Panc1 (cell line): ENCODE data around the gene SLC29A1. TPM values are rescaled to one million over a fixed set of nuclear protein-coding genes. Genes with fewer than 3 reads are reported as not detected.

Experiments
- ATAC-seq: fragments of 200-7000 bp; cut with Tn5 transposase; 2 replicates; pipeline ENCODE4 v1.9.1; 2020; ENCODE audit warnings: mild to moderate bottlenecking, moderate library complexity
- BruUV-seq: library from RNA; stranded (reverse); fragments of 400-500 nt; replicated peaks from 2 replicates; lab custom pipeline; 2021; lab: Mats Ljungman, UMichigan
- CTCF ChIA-PET: fragments of 300-600 bp; sonication (Branson Sonifier 250); formaldehyde crosslinking; loops from one replicate; lab custom pipeline; 2022; ENCODE audit warnings: antibody characterized with exemption; lab: Charles Lee
- POLR2A ChIA-PET: fragments of 300-600 bp; sonication (Branson Sonifier 250); formaldehyde crosslinking; loops from one replicate; lab custom pipeline; 2022; ENCODE audit warnings: antibody characterized with exemption; lab: Charles Lee
- DNase-seq: peaks from one replicate; pipeline ENCODE4 v3.0.0-alpha.2; 2010; ENCODE audit warnings: low read depth, low spot score
- H3K27ac ChIP-seq: 2 replicates; pipeline ENCODE4 v1.5.1; 2011; ENCODE audit warnings: mild to moderate bottlenecking, low read length, inconsistent platforms
- H3K27me3 ChIP-seq: fragments of 200-500 bp; sonication (Bioruptor generic); 2 replicates; pipeline ENCODE4 v1.6.0; 2014; ENCODE audit warnings: low read length, inconsistent platforms; ENCODE audit not compliant: control insufficient read depth, insufficient read depth
- H3K36me3 ChIP-seq: fragments of 200-500 bp; sonication (Bioruptor generic); 2 replicates; pipeline ENCODE4 v1.5.1; 2014; ENCODE audit warnings: inconsistent platforms, mild to moderate bottlenecking, low read length, moderate library complexity; ENCODE audit not compliant: control insufficient read depth, insufficient read depth
- H3K4me1 ChIP-seq: 2 replicates; pipeline ENCODE4 v1.5.1; 2011; ENCODE audit warnings: inconsistent platforms, mild to moderate bottlenecking, low read length, moderate library complexity; ENCODE audit not compliant: control insufficient read depth, insufficient read depth
- H3K4me3 ChIP-seq, 2 experiments: 2 replicates each; pipeline ENCODE4 v1.5.1; 2011 to 2012; ENCODE audit warnings: low read depth in 2 of 2, low read length in 2 of 2, mild to moderate bottlenecking in 2 of 2, inconsistent platforms in 1 of 2, moderate library complexity in 1 of 2
- H3K9me3 ChIP-seq: fragments of 200-500 bp; sonication (Bioruptor generic); 2 replicates; pipeline ENCODE4 v1.5.1; 2014; ENCODE audit warnings: low read depth, mild to moderate bottlenecking, inconsistent platforms, low read length, moderate library complexity; ENCODE audit not compliant: control insufficient read depth, insufficient read depth
- POLR2AphosphoS5 ChIP-seq: IDR thresholded peaks from 2 replicates; pipeline ENCODE4 v1.6.1; 2012; ENCODE audit warnings: mild to moderate bottlenecking, low read depth, low read length, moderate library complexity
- SIN3A ChIP-seq: IDR thresholded peaks from 2 replicates; pipeline ENCODE4 v1.6.1; 2012; ENCODE audit warnings: low read depth, mild to moderate bottlenecking, low read length, moderate library complexity, borderline replicate concordance; ENCODE audit not compliant: insufficient read depth
- TCF7L2 ChIP-seq: IDR thresholded peaks from 2 replicates; pipeline ENCODE4 v1.6.1; 2011; ENCODE audit warnings: mild to moderate bottlenecking, low read depth, low read length, inconsistent platforms
- in situ Hi-C: cut with HindIII; loops from 2 replicates; pipeline ENCODE4 v1.10.0; 2016; ENCODE audit warnings: low sequenced_read_pairs, low pct_unique_long_range_greater_than_20kb
- intact Hi-C: fragments of 100-400 bp; cut with micrococcal nuclease; formaldehyde crosslinking; loops from one replicate; pipeline ENCODE4 v1.10.0; 2022; ENCODE audit not compliant: unreplicated experiment
- total RNA-seq: library from RNA; stranded (reverse); gene quantifications from one replicate; pipeline ENCODE4 v1.2.1, GENCODE V29; 2021; ENCODE audit not compliant: unreplicated experiment
- TF ChIP-seq, protein P1 (sequence below): fragments of 450-650 bp; IDR thresholded peaks from 2 replicates; pipeline ENCODE4 v1.5.1; 2017; ENCODE audit warnings: mild to moderate bottlenecking
- TF ChIP-seq, protein P2 (sequence below), 2 experiments: IDR thresholded peaks; 2 replicates each; pipeline ENCODE4 v1.6.1; 2011 to 2012; ENCODE audit warnings: low read depth in 2 of 2, control low read depth in 1 of 2, low read length in 1 of 2, mild to moderate bottlenecking in 1 of 2, moderate library complexity in 1 of 2; ENCODE audit not compliant: insufficient read depth in 1 of 2

The SLC29A1 gene
- total RNA-seq, 1 experiment from 2014 or later = 263 TPM

DNA sequence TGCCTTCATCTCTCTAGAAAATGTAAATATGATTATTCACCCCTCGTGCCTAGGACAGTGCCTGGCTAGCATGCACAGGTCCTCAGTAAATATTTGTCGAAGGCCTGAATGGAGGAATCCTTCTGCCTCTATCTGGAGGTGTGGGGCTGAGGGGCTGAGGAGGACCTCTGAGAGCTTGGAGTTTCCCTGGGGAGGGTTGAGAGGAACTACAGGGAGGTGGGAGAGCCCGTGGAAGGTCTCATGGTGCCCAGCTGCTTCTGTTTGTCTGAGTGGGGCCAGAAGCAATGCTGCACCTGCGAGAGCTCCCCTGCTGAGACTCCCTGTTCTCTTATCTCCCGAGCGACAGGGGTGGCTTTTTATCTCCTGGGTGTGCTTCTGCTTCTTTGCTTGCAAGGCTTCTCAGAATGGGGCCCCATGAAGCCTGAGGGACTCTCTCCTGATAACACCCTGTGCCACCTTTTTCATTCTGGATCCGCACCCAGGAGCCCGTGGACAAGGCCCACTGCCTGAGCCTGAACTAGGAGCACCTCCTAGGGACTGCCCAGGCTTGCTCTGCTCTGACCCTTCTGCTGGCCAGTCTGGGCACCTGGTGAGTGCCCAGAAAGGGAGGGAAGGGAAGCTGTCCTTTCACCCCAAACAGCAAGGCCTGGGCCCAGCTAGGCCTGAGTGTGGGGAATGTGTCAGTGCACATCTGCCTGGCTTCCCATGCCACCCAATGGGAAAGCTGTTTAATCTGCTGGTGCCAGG is 2.4 kb downstream of the SLC29A1 start:
- H3K27me3 ChIP-seq = no peaks in the 10 kb centered on the region
- peak overlapping the region; percentile 51 for H3K27ac ChIP-seq
- DNase-seq = no peak
- no peak for ATAC-seq
- H3K4me1 ChIP-seq = peaks cover 63% of the 10 kb centered on the region
- intact Hi-C loops = no loop called here
- in situ Hi-C loops = no loop called here
- ChIA-PET POLR2A (no interaction called here), CTCF (interaction anchor here (1.4 kb wide), 1 partner anchor 12 kb away, joined by 3 read pairs; no protein-coding TSS in a partner anchor)
- no peak for TF ChIP-seq TCF7L2
- TF ChIP-seq, protein P1, sequence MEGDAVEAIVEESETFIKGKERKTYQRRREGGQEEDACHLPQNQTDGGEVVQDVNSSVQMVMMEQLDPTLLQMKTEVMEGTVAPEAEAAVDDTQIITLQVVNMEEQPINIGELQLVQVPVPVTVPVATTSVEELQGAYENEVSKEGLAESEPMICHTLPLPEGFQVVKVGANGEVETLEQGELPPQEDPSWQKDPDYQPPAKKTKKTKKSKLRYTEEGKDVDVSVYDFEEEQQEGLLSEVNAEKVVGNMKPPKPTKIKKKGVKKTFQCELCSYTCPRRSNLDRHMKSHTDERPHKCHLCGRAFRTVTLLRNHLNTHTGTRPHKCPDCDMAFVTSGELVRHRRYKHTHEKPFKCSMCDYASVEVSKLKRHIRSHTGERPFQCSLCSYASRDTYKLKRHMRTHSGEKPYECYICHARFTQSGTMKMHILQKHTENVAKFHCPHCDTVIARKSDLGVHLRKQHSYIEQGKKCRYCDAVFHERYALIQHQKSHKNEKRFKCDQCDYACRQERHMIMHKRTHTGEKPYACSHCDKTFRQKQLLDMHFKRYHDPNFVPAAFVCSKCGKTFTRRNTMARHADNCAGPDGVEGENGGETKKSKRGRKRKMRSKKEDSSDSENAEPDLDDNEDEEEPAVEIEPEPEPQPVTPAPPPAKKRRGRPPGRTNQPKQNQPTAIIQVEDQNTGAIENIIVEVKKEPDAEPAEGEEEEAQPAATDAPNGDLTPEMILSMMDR = no peak
- TF ChIP-seq SIN3A = no peak
- TF ChIP-seq POLR2AphosphoS5 = no peak
- TF ChIP-seq, protein P2, sequence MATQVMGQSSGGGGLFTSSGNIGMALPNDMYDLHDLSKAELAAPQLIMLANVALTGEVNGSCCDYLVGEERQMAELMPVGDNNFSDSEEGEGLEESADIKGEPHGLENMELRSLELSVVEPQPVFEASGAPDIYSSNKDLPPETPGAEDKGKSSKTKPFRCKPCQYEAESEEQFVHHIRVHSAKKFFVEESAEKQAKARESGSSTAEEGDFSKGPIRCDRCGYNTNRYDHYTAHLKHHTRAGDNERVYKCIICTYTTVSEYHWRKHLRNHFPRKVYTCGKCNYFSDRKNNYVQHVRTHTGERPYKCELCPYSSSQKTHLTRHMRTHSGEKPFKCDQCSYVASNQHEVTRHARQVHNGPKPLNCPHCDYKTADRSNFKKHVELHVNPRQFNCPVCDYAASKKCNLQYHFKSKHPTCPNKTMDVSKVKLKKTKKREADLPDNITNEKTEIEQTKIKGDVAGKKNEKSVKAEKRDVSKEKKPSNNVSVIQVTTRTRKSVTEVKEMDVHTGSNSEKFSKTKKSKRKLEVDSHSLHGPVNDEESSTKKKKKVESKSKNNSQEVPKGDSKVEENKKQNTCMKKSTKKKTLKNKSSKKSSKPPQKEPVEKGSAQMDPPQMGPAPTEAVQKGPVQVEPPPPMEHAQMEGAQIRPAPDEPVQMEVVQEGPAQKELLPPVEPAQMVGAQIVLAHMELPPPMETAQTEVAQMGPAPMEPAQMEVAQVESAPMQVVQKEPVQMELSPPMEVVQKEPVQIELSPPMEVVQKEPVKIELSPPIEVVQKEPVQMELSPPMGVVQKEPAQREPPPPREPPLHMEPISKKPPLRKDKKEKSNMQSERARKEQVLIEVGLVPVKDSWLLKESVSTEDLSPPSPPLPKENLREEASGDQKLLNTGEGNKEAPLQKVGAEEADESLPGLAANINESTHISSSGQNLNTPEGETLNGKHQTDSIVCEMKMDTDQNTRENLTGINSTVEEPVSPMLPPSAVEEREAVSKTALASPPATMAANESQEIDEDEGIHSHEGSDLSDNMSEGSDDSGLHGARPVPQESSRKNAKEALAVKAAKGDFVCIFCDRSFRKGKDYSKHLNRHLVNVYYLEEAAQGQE (IDR thresholded peaks at IDR 0.05; ENCODE audit: insufficient read depth in 1 of 2, low read depth in 2 of 2, low read length in 1 of 2) = no peak
- peak overlapping the region; percentile 55 to 83; a peak in 3 of 4 replicates for H3K4me3 ChIP-seq
- TSS peak; percentile 70 for BruUV-seq
- H3K36me3 ChIP-seq = peaks cover 5% of the 10 kb centered on the region
- no peaks in the 10 kb centered on the region for H3K9me3 ChIP-seq

DNA sequence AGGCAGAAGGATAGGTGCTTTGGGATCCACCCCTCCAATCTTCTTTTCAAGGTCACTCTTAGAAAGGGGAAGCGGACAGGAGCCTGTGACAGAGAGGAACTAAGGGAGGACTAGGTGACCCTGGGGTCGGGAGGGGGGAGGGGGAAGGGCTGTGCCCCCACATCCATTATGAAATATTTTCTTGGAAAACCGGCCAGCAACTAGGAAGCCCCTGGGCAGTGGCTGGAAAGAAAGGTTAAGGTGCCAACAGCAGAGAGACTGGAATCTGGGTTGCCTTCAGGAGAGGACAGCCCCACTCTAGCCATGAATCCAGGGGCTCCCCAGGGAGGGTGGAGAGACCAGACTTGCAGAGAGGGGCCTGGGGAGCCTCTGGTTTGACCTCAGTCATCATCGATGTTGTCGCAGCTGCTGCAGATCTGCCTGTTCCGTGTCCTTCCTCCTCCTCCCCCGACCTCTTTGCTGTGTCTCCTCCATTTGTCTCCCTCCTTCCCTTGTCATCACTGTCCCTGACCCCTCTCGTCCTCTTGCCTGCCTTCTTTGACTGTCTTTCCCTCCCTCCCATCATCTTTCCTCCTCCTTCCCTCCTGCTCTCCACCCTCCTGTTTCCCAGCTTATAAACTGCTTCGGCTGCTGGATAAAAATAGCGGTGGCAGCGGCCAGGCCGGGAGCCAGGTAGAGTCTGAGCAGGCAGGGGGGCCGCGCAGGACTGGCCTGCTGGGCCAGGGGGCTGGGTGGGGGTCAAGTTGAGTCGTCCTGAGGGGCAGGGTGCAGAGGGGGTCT is 3.2 kb downstream of the SLC29A1 start:
- peaks cover 5% of the 10 kb centered on the region for H3K36me3 ChIP-seq
- intact Hi-C loops = no loop called here
- in situ Hi-C loops = no loop called here
- TF ChIP-seq POLR2AphosphoS5 (no peak), SIN3A (no peak), TCF7L2 (no peak)
- TF ChIP-seq, protein P2 (IDR thresholded peaks at IDR 0.05; ENCODE audit: insufficient read depth in 1 of 2, low read depth in 2 of 2, low read length in 1 of 2) = no peak
- TF ChIP-seq, protein P1 = no peak
- no TSS peak for BruUV-seq
- peak overlapping the region; percentile 55 to 83; a peak in 3 of 4 replicates for H3K4me3 ChIP-seq
- H3K27me3 ChIP-seq = no peaks in the 10 kb centered on the region
- peaks cover 56% of the 10 kb centered on the region for H3K4me1 ChIP-seq
- H3K27ac ChIP-seq = peak overlapping the region; percentile 51
- no peaks in the 10 kb centered on the region for H3K9me3 ChIP-seq
- no peak for DNase-seq
- ChIA-PET POLR2A (interaction anchor here (0.6 to 0.8 kb wide), 3 partner anchors 30 to 130 kb away, joined by 3 to 5 read pairs (median 3); no protein-coding TSS in a partner anchor), CTCF (no interaction called here)
- ATAC-seq = no peak
